Kidney glomerular epithelial cell (primary cell): ENCODE measurements around the gene HMGCL.

ENCODE experiments used
- DNase-seq: peaks from one replicate; lab custom pipeline; 2025; lab: John Stamatoyannopoulos, UW

Gene HMGCL

GRCh38 chr1:23774174-23774880 is 50.9 kb downstream of the HMGCL start:
- DNase-seq = no peak

GRCh38 chr1:23772854-23773242 is 52.4 kb downstream of the HMGCL start:
- no peak for DNase-seq

DNA sequence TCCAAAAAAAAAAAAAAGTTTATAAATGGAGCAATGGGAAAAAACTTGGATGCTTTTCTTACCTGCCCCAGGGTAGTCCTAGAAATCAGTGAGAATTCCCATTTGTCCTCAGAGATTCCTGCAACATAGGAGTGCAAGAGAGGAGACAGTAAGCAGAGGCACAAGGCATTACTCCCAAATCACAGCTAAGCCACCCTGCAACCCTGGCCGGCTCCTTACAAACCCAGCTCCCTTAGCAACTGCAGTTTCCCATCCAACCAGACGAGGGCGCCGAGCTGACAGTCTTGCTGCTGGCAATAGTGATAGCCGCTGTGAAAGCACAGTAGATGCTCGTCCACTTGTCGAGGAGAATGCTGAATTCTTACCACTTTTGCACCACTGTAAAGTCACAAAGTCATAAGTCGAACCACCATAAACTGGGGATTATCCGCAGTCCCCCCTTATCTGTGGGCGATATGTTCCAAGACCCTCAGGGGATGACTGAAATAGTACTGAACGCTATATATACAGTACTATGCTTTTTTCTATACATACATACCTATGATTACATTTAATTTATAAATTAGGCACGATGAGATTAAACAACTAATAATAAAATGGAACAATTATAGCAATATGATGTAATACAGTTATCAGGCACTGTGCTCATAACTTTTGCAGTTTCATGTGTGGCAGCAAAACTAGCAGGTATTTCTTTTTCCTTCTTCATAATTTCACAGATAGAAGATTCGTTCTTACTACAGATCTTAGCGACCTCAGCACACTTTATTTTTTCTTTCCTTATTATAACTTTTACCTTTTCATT is 53.0 kb downstream of the HMGCL start:
- DNase-seq = peak; percentile 45

GRCh38 chr1:23768733-23769132 is 56.5 kb downstream of the HMGCL start:
- no peak for DNase-seq

GRCh38 chr1:23763041-23763577 is 62.1 kb downstream of the HMGCL start:
- no peak for DNase-seq

DNA sequence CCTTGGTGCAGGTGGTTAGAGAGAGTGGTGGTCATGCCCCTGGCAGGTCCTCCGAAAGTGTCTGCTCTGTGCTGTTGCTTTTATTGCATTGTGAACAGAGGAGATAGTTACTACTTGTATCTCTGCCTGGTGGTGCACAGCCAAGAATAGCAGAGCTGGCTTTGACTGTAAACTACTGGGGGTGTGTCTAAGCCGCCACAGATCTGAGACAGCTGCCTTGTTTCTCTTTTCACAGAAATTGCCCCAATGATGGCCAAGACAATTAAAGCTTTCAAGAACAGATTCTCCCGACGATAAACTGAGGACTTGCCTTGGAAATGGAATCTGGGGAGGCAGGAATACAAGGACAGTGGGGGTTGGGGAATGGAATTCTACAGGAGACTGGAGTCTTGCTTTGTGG is 66.0 kb downstream of the HMGCL start:
- DNase-seq = no peak

- no peak for DNase-seq
Measured at GRCh38 chr1:23757812-23758211, 67.4 kb downstream of the HMGCL start.

DNA sequence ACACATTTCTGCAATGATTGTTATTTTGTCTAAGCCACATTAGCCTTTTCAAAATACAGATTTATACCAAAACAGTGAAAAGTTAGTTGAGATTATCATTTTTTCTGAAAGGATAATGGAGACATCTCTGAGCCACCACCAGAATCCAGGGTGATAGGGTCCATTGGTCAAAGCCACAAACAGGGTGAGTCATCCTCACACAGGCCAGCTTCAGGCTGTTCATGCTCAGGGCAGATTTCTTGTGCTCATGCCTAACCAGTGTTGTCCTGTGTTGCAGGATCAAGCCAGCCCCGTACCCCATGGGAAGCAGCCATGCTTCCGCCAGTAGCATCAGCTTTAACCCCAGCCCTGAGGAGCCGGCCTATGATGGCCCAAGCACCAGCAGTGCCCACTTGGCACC is 68.6 kb downstream of the HMGCL start:
- DNase-seq = peak; percentile 55

GRCh38 chr1:23752909-23753308 is 72.3 kb downstream of the HMGCL start:
- no peak for DNase-seq
